ENCODE data around the gene DMKN.

The DMKN gene

DNA sequence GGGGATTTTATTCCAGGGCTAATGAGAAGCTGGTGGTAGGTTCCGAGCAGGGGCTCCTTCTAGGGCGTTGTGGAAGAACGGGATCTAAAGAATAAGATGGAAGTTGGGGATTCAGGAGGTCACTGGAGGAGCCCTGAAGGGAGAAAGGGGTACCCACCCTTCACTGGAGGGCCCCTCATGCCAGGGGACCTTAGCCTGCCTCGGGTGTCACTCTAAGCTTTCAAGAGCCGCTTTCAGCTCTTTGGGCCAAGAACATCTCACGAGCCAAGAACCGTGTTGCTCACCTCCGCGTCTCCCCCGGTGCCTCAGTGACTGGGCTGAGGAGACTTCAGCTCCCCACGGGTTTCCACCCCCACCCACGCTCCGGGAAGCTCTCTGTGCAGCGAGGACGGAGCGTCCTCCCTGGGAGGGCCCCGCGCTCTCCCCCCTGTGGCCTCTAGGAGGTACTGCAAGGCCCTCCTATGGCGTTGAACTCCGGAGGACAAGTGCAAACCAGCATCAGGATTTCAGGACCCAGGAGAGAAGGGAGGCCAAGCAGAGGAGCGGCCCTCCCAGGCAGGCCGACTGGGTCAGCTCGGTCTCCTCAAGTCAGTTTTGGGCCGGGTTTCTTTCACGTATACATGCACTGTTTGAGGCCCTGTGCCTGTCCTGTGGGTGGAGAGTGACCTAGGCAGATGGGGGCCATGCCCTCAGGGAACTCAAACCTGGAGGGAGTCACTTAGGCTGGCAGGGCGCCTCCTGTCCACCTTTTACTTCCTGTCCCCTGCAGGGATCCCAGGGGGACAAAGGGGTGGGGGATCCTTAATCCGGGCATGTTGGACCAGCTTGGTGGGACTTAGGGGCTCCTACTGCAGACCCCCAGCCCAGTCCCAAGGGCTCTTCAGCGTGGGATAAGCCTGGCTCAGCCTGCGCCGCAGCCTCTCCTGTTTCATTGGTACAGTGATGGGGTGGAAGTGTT lies 18.1 kb downstream of the DMKN start:
- 41 to 42% methylated on average over 19 to 24 of the region's 30 CpGs for WGBS, 2 experiments (ENCODE audit: insufficient coverage in 2 of 2)
- Histone ChIP-seq H3K36me3 (ENCODE audit: control insufficient read depth, insufficient read depth, low read length) (no peaks in the 10 kb centered on the region), H3K4me3 (ENCODE audit: extremely low read depth, insufficient read depth, low read length, poor library complexity, severe bottlenecking) (no peak overlapping the region), H3K27ac (ENCODE audit: low read depth, low read length, severe bottlenecking) (no peak overlapping the region), H3K9me3 (ENCODE audit: control insufficient read depth, low read length) (no peaks in the 10 kb centered on the region), H3K4me1 (ENCODE audit: control insufficient read depth, insufficient read depth, low read length, poor library complexity, severe bottlenecking) (no peaks in the 10 kb centered on the region)

DNA sequence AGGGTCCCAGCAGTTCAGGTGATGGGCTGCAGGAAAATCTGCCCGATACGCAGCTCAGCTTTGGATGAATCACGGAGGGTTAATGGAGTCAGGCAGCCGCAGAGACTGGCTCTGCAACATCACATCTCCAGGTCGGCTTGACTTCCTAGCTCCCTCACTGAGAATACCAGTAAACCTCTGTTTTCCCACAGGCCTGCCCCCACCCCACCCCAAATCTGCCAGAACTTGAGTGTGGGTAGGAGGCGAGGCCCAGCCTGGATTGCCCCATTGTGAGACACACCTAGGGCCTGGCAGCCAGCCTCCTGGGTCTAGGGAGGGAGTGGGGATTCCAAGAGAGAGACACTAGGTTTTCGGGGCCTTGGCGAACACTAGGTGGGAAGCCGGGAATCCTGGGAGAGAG lies 19.5 kb downstream of the DMKN start:
- WGBS, 2 experiments (ENCODE audit: insufficient coverage in 2 of 2): 95 to 100% methylated on average over 2 to 5 of the region's 9 CpGs
- H3K9me3 ChIP-seq (ENCODE audit: control insufficient read depth, low read length): no peaks in the 10 kb centered on the region
- H3K27ac ChIP-seq (ENCODE audit: low read depth, low read length, severe bottlenecking): no peak overlapping the region

DNA sequence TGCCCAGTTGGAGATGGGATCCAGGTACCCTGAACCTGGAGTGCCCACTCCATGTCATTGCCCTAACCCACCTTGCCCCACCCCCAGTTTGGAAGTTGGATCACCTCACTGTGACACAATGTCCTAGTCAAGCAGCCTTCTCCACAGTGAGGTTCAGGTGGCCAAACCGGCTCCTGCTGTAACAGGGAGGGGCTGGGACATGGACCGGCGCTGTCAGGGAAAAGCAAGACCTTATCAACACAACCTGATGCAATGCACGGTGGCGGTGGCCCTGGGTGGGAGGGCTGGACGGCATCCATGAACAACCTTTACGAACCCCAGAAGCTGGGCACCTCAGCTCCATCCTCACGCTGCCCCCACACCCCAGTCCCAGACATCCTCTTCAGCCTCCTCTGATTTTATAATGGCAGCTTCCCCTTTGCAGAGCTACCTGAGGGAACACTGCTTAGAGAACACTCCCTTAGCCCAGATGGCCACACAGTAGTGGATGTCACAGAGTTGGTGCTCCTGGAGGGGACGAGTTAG lies 21.6 kb downstream of the DMKN start:
- H3K27ac ChIP-seq (ENCODE audit: low read depth, low read length, severe bottlenecking): no peak overlapping the region
- WGBS, 2 experiments (ENCODE audit: insufficient coverage in 2 of 2): 91 to 95% methylated on average over 9 of the region's 9 CpGs
- no peaks in the 10 kb centered on the region for H3K36me3 ChIP-seq (ENCODE audit: control insufficient read depth, insufficient read depth, low read length)
- no peak overlapping the region for H3K4me3 ChIP-seq (ENCODE audit: extremely low read depth, insufficient read depth, low read length, poor library complexity, severe bottlenecking)
- H3K9me3 ChIP-seq (ENCODE audit: control insufficient read depth, low read length): no peaks in the 10 kb centered on the region
- no peaks in the 10 kb centered on the region for H3K4me1 ChIP-seq (ENCODE audit: control insufficient read depth, insufficient read depth, low read length, poor library complexity, severe bottlenecking)

More for the DNA sequence above, 19.5 kb downstream of the DMKN start:
- no peaks in the 10 kb centered on the region for H3K36me3 ChIP-seq (ENCODE audit: control insufficient read depth, insufficient read depth, low read length)
- H3K4me1 ChIP-seq (ENCODE audit: control insufficient read depth, insufficient read depth, low read length, poor library complexity, severe bottlenecking): no peaks in the 10 kb centered on the region
- H3K4me3 ChIP-seq (ENCODE audit: extremely low read depth, insufficient read depth, low read length, poor library complexity, severe bottlenecking): no peak overlapping the region

DNA sequence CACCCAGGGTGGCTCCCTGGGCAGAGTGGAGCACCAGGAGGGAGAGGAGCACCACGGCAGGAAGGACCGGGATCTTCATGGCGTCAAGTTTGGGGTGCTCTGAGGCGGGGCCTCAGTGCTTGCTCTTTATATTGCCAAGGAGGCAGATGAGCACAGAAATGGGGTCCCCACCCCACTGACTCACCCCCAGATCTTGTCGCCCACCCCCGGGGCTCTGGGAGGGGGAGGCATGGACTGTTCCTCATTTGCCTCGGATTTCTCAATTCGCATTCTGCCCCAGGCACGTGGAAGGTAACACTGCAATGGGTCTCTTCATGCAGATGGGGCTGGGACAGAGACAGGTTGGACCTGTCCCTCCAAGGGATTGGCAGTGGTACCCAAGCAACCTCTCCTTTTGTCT lies 23.1 kb downstream of the DMKN start, which contains the start of gene KRTDAP:
KRTDAP (minus strand) TSS at position 101 of the 400 bp plus-strand sequence; CDS start at position 79, 22 bp downstream.
- Histone ChIP-seq H3K9me3 (ENCODE audit: control insufficient read depth, low read length) (no peaks in the 10 kb centered on the region), H3K4me3 (ENCODE audit: extremely low read depth, insufficient read depth, low read length, poor library complexity, severe bottlenecking) (no peak within 1 kb of the TSS), H3K36me3 (ENCODE audit: control insufficient read depth, insufficient read depth, low read length) (no peaks in the 10 kb centered on the region), H3K4me1 (ENCODE audit: control insufficient read depth, insufficient read depth, low read length, poor library complexity, severe bottlenecking) (no peaks in the 10 kb centered on the region), H3K27ac (ENCODE audit: low read depth, low read length, severe bottlenecking) (no peak within 1 kb of the TSS)
- WGBS, 2 experiments (ENCODE audit: insufficient coverage in 2 of 2): 80 to 84% methylated on average over 5 to 6 of the region's 9 CpGs

DNA sequence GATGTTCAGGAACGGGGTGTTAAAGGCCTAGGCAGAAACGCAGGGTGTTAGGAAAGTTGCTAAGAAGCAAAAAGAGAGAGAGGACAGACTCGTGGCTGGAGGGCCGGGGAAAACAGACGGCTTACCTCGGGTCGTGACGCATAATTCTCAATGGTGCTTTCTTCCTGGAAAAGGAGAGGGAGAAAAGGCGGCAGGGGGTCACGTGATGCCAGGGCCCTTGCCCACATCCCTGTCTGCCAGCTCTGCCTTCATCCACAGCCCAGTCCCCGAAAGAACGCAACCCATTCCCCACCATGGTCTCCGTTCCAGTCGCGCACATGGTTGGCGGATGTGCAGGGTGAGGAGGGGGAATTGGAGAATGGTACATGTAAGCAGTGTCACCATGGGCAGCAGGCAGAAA lies 24.8 kb downstream of the DMKN start:
- no peak overlapping the region for H3K4me3 ChIP-seq (ENCODE audit: extremely low read depth, insufficient read depth, low read length, poor library complexity, severe bottlenecking)
- no peaks in the 10 kb centered on the region for H3K36me3 ChIP-seq (ENCODE audit: control insufficient read depth, insufficient read depth, low read length)
- 85 to 87% methylated on average over 14 of the region's 16 CpGs for WGBS, 2 experiments (ENCODE audit: insufficient coverage in 2 of 2)
- H3K9me3 ChIP-seq (ENCODE audit: control insufficient read depth, low read length): no peaks in the 10 kb centered on the region
- H3K27ac ChIP-seq (ENCODE audit: low read depth, low read length, severe bottlenecking): no peak overlapping the region
- no peaks in the 10 kb centered on the region for H3K4me1 ChIP-seq (ENCODE audit: control insufficient read depth, insufficient read depth, low read length, poor library complexity, severe bottlenecking)

DNA sequence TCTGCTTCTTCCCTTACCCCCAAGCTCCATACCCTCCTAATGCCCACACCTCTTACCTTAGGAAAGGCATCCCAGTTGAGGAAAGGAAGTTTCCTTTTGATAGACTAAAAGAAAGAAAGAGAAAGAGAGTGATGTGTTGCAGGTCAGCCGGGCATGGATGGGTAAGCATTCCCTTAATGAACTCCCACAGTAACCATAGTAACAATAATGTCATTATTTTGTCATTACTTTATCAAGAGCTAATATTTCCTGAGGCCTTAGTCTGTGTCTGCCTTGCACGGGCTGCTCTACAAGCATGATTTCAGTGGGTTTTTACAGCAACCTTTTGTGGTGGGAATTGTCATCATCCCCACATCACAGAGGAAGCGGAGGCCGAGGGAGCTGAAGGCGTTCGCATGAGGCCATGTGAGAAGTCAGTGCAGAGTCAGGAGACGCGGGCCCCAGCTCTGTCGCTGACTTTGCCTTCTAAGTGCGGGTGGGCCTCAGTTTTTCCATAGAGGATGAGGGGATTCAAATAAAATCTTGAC lies 25.7 kb downstream of the DMKN start:
- WGBS, 2 experiments (ENCODE audit: insufficient coverage in 2 of 2): 93 to 96% methylated on average over 4 to 5 of the region's 10 CpGs
- H3K36me3 ChIP-seq (ENCODE audit: control insufficient read depth, insufficient read depth, low read length): no peaks in the 10 kb centered on the region
- H3K9me3 ChIP-seq (ENCODE audit: control insufficient read depth, low read length): no peaks in the 10 kb centered on the region
- H3K27ac ChIP-seq (ENCODE audit: low read depth, low read length, severe bottlenecking): no peak overlapping the region
- no peak overlapping the region for H3K4me3 ChIP-seq (ENCODE audit: extremely low read depth, insufficient read depth, low read length, poor library complexity, severe bottlenecking)
- no peaks in the 10 kb centered on the region for H3K4me1 ChIP-seq (ENCODE audit: control insufficient read depth, insufficient read depth, low read length, poor library complexity, severe bottlenecking)

DNA sequence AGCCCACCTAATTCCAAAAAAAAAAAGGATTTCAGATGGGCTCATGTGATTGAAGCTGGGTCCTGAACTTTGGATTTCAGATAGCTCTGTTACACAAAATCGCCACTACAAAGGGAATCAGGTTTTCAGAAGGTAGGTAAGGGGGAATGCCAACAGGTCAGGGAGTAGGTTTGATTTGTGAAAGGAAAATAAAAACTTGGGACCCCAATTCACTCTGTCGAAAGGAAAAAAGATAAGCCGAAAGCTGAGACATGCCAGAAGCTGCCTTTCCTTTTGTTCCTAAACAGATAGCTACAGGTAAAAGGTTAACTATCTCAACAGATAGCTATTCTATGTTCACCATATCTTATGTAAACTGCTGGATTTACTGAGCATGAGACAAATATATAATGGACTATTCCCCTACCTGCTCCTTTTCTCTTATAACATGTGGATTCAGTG lies 27.2 kb downstream of the DMKN start:
- H3K4me1 ChIP-seq (ENCODE audit: control insufficient read depth, insufficient read depth, low read length, poor library complexity, severe bottlenecking): no peaks in the 10 kb centered on the region
- no peak overlapping the region for H3K4me3 ChIP-seq (ENCODE audit: extremely low read depth, insufficient read depth, low read length, poor library complexity, severe bottlenecking)
- H3K9me3 ChIP-seq (ENCODE audit: control insufficient read depth, low read length): no peaks in the 10 kb centered on the region
- WGBS, 2 experiments (ENCODE audit: insufficient coverage in 2 of 2): 70 to 89% methylated on average over 2 to 3 of the region's 3 CpGs
- no peaks in the 10 kb centered on the region for H3K36me3 ChIP-seq (ENCODE audit: control insufficient read depth, insufficient read depth, low read length)
- no peak overlapping the region for H3K27ac ChIP-seq (ENCODE audit: low read depth, low read length, severe bottlenecking)

DNA sequence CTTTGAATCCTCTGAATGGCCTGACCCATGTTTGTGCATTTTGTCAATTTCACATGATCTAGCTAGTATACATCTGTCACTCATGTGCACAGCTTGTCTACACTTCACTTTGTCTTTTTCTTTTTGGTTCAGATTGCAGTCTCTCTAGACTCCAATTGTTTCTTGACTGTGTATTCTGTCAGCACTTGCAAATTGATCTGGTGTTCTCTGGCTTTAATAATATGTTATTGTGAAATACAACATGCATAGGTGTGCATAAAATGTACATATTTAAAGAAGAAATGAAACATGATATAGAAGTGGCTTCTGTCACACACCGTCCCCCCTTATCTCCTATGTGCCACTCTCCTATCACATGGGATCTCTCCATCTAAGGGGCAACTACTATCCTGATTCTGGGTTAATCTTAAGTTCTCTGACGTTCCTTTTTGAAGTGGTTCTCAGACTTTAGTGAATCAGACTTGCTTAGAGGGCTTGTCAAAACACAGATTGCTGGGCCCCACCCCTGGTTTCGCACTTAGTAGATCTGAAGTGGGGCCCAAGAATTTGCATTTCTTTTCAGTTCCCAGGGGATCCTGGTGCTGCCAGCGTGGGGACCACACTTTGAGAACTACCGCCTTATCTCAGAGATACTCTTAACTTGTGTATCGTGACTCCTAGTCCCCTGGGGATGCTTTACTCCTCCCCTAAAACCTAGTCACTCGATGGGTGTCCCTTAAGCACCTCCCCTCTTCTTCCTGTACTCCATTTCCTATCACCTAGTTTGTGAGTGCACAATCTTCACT lies 29.0 kb downstream of the DMKN start:
- H3K9me3 ChIP-seq (ENCODE audit: control insufficient read depth, low read length): no peaks in the 10 kb centered on the region
- H3K4me3 ChIP-seq (ENCODE audit: extremely low read depth, insufficient read depth, low read length, poor library complexity, severe bottlenecking): no peak overlapping the region
- 74 to 81% methylated on average over 6 of the region's 7 CpGs for WGBS, 2 experiments (ENCODE audit: insufficient coverage in 2 of 2)
- H3K27ac ChIP-seq (ENCODE audit: low read depth, low read length, severe bottlenecking): no peak overlapping the region
- no peaks in the 10 kb centered on the region for H3K4me1 ChIP-seq (ENCODE audit: control insufficient read depth, insufficient read depth, low read length, poor library complexity, severe bottlenecking)
- no peaks in the 10 kb centered on the region for H3K36me3 ChIP-seq (ENCODE audit: control insufficient read depth, insufficient read depth, low read length)

DNA sequence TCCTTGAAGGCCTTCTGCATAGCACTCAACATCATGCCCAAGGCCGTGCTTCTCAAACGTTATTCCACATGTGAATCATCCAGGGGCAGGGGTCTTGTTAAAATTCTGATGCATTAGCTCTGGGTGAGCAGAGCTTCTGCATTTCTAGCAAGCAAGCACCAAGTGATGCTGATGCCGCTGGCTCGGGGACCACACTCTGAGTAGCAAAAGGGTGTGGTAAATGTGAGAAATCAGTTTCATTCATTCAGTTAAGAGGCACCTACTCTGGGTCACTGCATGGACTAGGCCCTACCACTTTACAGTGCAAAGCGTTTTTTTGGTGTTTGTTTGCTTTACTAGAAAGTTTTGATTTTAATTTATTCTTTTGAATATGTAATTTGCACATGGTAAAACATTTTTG lies 30.4 kb downstream of the DMKN start:
- no peaks in the 10 kb centered on the region for H3K9me3 ChIP-seq (ENCODE audit: control insufficient read depth, low read length)
- no peaks in the 10 kb centered on the region for H3K4me1 ChIP-seq (ENCODE audit: control insufficient read depth, insufficient read depth, low read length, poor library complexity, severe bottlenecking)
- H3K27ac ChIP-seq (ENCODE audit: low read depth, low read length, severe bottlenecking): no peak overlapping the region
- H3K36me3 ChIP-seq (ENCODE audit: control insufficient read depth, insufficient read depth, low read length): no peaks in the 10 kb centered on the region
- 78 to 85% methylated on average over 4 of the region's 5 CpGs for WGBS, 2 experiments (ENCODE audit: insufficient coverage in 2 of 2)
- no peak overlapping the region for H3K4me3 ChIP-seq (ENCODE audit: extremely low read depth, insufficient read depth, low read length, poor library complexity, severe bottlenecking)

DNA sequence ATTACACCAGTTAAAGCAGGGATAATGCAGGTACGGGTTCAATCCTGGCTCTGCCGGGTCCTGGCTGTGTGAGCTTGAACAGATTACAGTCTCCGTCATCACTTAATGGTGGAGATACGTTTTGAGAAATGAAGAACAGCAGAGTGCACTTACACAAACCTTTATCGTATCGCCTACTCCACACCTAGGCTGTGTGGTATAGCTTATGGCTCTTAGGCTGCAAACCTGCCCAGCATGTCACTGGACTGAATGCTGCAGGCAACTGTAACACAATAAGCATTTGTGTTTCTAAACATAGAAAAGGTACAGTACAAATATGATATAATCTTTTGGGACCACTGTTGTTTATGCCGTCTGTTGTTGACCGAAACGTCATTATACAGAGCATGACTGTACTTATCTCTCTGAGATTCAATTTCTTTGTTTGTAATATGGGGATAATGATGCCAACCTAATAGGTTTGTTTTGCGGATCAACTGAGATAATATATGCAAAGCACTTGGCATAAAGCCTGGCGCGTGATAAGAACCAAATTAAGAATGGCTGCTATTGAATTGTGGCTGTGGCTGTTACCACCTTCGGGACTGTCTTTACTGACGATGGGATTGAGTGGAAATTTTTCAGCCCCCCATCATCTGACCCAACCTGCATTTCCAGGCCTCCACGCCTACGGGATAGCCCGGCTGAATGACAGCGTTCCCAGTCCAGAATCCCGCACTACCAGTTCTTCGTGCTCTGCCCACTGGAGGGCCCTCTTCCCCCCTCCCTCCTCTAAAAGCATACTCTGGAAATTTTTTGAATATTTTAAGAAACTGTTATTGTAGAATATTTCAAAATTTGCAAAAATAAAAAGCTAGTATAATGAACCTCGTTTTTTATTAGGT lies 34.4 kb downstream of the DMKN start:
- Histone ChIP-seq H3K4me1 (ENCODE audit: control insufficient read depth, insufficient read depth, low read length, poor library complexity, severe bottlenecking) (no peaks in the 10 kb centered on the region), H3K9me3 (ENCODE audit: control insufficient read depth, low read length) (no peaks in the 10 kb centered on the region), H3K36me3 (ENCODE audit: control insufficient read depth, insufficient read depth, low read length) (no peaks in the 10 kb centered on the region), H3K27ac (ENCODE audit: low read depth, low read length, severe bottlenecking) (no peak overlapping the region), H3K4me3 (ENCODE audit: extremely low read depth, insufficient read depth, low read length, poor library complexity, severe bottlenecking) (no peak overlapping the region)
- WGBS, 2 experiments (ENCODE audit: insufficient coverage in 2 of 2): 91 to 92% methylated on average over 17 to 18 of the region's 21 CpGs

All from mesodermal cell (in vitro differentiated cells).